Transverse colon (tissue), 4 donors: Measurements from ENCODE around the gene CNTNAP2.

Experiments used
- POLR2AphosphoS5 ChIP-seq, 3 donors: sonication (generic); formaldehyde crosslinking; IDR thresholded peaks; one replicate each; pipeline ENCODE4 v1.6.1; 2016; ENCODE audit warnings: antibody characterized with exemption in 3 of 3
- TF ChIP-seq, protein P1 (sequence below), 5 experiments: fragments of 200-600 bp in 3 of 5; fragments of 450-650 bp in 2 of 5; sonication (generic) in 3 of 5; IDR thresholded peaks; 1 replicate in 2 of 5; 2 replicates in 3 of 5; pipeline ENCODE4 v1.5.1; 2016 to 2017; ENCODE audit warnings: antibody characterized with exemption in 5 of 5, inconsistent platforms in 3 of 5, mild to moderate bottlenecking in 2 of 5, moderate library complexity in 1 of 5

- TF ChIP-seq, protein P1, sequence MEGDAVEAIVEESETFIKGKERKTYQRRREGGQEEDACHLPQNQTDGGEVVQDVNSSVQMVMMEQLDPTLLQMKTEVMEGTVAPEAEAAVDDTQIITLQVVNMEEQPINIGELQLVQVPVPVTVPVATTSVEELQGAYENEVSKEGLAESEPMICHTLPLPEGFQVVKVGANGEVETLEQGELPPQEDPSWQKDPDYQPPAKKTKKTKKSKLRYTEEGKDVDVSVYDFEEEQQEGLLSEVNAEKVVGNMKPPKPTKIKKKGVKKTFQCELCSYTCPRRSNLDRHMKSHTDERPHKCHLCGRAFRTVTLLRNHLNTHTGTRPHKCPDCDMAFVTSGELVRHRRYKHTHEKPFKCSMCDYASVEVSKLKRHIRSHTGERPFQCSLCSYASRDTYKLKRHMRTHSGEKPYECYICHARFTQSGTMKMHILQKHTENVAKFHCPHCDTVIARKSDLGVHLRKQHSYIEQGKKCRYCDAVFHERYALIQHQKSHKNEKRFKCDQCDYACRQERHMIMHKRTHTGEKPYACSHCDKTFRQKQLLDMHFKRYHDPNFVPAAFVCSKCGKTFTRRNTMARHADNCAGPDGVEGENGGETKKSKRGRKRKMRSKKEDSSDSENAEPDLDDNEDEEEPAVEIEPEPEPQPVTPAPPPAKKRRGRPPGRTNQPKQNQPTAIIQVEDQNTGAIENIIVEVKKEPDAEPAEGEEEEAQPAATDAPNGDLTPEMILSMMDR (IDR thresholded peaks at IDR 0.05), result no peak
- no peak for TF ChIP-seq POLR2AphosphoS5 (IDR thresholded peaks at IDR 0.05)
Measured at GRCh38 chr7:146876411-146876810, 759.8 kb downstream of the CNTNAP2 start.
